HFF-Myc (cell line): Measurements from ENCODE around the gene RASSF6.
"Not testable (repeated sequence)": the region's sequence is repeated elsewhere in the genome, so short reads cannot be mapped to it uniquely, and the experiment has no call there.

Source experiments
- DNase-seq: peaks from one replicate; pipeline ENCODE4 v3.0.0-alpha.2; 2011; ENCODE audit warnings: low read depth; ENCODE audit errors: extremely low read depth
- H3K4me3 ChIP-seq: replicated peaks from 2 replicates; pipeline ENCODE4 v1.5.1; 2011; ENCODE audit warnings: low read depth, mild to moderate bottlenecking, control low read depth, low read length
- TF ChIP-seq, protein P1 (sequence below): IDR thresholded peaks from 2 replicates; pipeline ENCODE4 v1.5.1; 2012; ENCODE audit warnings: mild to moderate bottlenecking, low read depth, low read length, control low read depth; ENCODE audit errors: missing control alignments

Gene RASSF6

DNA sequence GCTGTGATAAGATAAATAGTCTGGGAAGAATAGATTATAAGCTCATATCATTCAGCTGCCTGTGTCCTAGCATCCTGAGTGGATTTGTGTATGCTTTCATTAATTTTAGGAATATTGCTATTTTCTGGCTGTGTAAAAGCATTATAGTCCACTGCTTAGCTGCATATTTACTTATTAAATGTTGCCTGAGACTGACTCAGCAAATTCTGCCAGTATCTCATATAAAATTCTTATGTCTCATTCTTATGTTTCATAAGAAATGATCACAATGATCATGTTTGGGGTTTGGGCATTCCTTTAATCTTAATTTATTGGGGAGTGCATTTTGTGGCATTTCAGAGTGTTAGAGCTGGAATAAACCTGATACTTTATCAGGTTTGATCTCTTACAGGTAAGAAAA, 34.9 kb downstream of the RASSF6 start:
- no peak overlapping the region for H3K4me3 ChIP-seq
- TF ChIP-seq, protein P1, sequence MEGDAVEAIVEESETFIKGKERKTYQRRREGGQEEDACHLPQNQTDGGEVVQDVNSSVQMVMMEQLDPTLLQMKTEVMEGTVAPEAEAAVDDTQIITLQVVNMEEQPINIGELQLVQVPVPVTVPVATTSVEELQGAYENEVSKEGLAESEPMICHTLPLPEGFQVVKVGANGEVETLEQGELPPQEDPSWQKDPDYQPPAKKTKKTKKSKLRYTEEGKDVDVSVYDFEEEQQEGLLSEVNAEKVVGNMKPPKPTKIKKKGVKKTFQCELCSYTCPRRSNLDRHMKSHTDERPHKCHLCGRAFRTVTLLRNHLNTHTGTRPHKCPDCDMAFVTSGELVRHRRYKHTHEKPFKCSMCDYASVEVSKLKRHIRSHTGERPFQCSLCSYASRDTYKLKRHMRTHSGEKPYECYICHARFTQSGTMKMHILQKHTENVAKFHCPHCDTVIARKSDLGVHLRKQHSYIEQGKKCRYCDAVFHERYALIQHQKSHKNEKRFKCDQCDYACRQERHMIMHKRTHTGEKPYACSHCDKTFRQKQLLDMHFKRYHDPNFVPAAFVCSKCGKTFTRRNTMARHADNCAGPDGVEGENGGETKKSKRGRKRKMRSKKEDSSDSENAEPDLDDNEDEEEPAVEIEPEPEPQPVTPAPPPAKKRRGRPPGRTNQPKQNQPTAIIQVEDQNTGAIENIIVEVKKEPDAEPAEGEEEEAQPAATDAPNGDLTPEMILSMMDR = no peak
- DNase-seq = no peak

DNA sequence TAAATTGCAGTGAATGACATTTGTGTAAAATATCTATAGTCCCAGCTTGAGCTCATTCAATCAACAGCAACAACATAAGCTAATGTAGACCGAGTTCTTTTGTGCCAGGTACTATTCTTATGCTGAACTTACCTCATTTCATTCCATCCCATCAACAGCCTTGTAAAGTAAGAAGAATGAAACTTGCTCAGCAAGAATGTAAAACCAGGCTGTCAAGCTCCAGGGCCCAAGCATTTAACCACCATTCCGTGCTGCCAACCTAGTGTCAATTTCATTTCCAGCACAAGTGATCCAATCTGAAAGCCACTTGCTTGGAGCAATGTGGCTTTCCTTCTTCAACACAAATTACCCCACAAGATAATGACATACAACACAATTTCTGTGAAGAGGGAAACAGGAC, 36.6 kb downstream of the RASSF6 start:
- TF ChIP-seq, protein P1 = no peak
- no peak overlapping the region for H3K4me3 ChIP-seq
- no peak for DNase-seq

DNA sequence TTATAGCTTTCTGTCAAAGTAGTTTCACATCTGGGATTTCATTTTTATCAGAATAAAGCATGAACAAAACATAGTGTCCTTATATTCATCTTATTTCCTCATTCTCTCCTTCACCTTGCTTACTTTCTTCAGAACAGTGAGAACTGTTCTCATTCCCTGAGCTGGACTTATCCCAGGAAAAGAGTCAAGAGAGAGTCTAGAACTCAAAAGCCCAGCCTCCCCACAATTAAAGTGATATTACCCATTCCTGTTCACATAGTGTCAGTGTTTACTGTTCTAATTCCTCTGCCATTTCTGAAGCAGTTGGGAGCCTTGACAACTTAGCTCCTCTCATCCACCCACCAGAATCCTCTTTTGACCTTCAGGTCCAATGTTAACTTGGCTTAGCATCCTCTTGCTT, 42.9 kb downstream of the RASSF6 start:
- TF ChIP-seq, protein P1 = no peak
- no peak overlapping the region for H3K4me3 ChIP-seq
- no peak for DNase-seq

DNA sequence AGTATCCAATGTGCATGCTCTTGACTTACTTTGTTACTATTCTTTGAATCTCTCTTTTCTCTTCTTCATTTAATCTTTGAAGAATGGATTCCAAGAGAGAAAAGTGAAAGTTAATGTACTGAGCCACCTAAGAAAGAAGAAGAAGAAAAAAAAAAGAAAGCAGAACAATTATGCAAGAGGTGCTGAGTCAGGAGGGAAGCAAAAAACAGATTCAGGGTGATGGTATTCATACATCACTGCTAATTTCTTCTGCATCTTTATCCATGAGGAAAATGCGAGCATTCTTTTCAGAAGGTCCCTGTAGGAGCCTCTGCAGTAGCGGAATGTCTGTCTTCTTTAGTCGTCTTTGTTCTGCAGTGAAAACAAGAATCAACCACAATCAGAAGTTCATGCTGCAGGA, 43.9 kb downstream of the RASSF6 start:
- no peak for DNase-seq
- H3K4me3 ChIP-seq = no peak overlapping the region
- TF ChIP-seq, protein P1 = no peak

DNA sequence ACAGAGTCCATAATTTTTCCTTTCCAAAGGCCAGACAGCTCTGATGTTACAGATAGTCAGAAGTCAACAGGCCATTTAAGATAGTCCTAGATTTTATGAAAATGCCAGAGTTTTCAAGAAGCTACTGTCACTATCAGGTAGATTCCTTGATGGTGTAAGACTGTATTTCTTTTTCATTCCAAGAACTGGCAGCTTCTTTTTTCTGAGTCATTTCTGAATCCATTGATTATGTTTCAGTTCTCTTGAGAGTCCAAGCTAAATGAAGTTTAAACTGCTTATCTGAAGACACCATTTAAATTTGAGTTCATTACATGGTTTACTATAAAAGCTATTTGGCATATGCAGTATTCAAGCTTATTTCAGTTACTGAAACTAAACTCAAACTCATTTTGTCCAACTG, 44.6 kb downstream of the RASSF6 start:
- no peak for DNase-seq
- no peak overlapping the region for H3K4me3 ChIP-seq
- TF ChIP-seq, protein P1 = no peak

DNA sequence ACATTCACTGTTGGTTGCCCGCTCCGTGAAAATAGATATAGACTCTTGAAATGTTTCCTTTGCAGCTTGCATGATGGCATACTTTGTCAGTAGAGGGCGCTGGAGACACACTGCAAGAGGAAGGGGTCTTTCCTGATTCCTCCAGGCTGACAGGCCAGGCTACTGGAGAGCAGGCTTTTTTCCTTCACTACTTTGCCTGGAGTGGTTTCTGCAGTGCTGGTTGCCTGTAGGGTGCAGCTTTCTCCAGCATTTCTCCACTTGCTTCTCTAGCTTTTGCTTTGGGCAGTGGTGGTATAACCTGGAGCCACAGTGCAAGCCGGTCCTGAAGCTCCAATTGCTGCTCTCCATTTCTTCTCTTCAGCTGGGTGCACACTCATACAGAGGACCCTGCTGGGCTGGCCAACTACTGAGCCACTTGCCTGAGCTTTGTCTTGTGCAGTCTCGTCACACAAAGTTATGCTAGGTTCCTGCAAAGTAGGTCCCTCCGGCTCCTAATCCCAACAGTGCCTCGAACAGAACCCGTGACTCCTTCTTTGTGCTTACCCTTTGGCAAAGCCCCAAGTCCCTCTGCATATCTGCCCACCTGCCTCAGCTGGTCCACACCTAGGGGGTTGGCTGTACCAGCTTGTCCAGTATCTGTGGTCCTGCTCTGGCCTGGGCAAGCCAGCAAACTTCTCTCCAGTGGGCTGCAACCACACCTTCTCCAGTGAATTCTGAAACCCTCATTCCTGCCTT, 46.3 kb downstream of the RASSF6 start:
- peak; percentile 57 for DNase-seq
- TF ChIP-seq, protein P1 = peak; percentile 89
- H3K4me3 ChIP-seq = no peak overlapping the region

DNA sequence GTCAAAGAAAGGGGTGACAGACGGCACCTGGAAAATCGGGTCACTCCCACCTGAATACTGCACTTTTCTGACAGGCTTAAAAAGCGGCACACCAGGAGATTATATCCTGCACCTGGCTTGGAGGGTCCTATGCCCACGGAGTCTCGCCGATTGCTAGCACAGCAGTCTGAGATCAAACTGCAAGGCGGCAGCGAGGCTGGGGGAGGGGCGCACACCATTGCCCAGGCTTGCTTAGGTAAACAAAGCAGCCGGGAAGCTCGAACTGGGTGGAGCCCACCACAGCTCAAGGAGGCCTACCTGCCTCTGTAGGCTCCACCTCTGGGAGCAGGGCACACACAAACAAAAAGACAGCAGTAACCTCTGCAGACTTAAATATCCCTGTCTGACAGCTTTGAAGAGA, 69.4 kb downstream of the RASSF6 start:
- H3K4me3 ChIP-seq, DNase-seq: not testable (repeated sequence)
